Heart right ventricle (tissue), 16 donors: Measurements from ENCODE around the gene SCD5. TPM values are rescaled to one million over a fixed set of nuclear protein-coding genes. Genes with fewer than 3 reads are reported as not detected.

Experiments
- ATAC-seq, 8 donors: fragments of 200-7000 bp; cut with Tn5 transposase; one replicate each; pipeline ENCODE4 v1.9.1; 2020; ENCODE audit warnings: mild to moderate bottlenecking in 8 of 8, moderate library complexity in 8 of 8, moderate number of reproducible peaks in 1 of 8
- DNase-seq, 2 donors: peaks; one replicate each; pipeline ENCODE4 v3.0.0-alpha.2; 2020
- H3K27ac ChIP-seq, 10 donors: fragments of 200-600 bp; sonication (generic) in 2 of 10; one replicate each; pipeline versions ENCODE4 v1.5.0 to v1.8.0; 2020 to 2022; ENCODE audit warnings: mild to moderate bottlenecking in 3 of 10
- H3K27me3 ChIP-seq, 7 donors: fragments of 200-600 bp; one replicate each; pipeline ENCODE4 v1.8.0; 2021 to 2022; ENCODE audit warnings: mild to moderate bottlenecking in 2 of 7
- H3K36me3 ChIP-seq, 9 donors: fragments of 200-600 bp; sonication (generic) in 1 of 9; one replicate each; pipeline versions ENCODE4 v1.5.0 to v1.8.0; 2020 to 2022; ENCODE audit warnings: mild to moderate bottlenecking in 2 of 9
- H3K4me1 ChIP-seq, 9 donors: fragments of 200-600 bp; sonication (generic) in 1 of 9; one replicate each; pipeline versions ENCODE4 v1.5.0 to v1.8.0; 2020 to 2022; ENCODE audit warnings: mild to moderate bottlenecking in 4 of 9
- H3K4me3 ChIP-seq, 10 donors: fragments of 200-600 bp; sonication (generic) in 2 of 10; one replicate each; pipeline versions ENCODE4 v1.5.0 to v1.8.0; 2020 to 2022; ENCODE audit warnings: mild to moderate bottlenecking in 7 of 10, moderate library complexity in 2 of 10
- H3K9me3 ChIP-seq, 11 donors: fragments of 200-600 bp in 10 of 11; sonication (generic) in 2 of 11; one replicate each; pipeline versions ENCODE4 v1.5.0 to v1.8.0; 2013 to 2022; ENCODE audit warnings: mild to moderate bottlenecking in 2 of 11, control low read depth in 1 of 11, moderate library complexity in 1 of 11
- WGBS, 2 donors: extraction: QIAGEN DNeasy Blood & Tissue Kit; methylation state at CpG; one replicate each; pipeline ENCODE4 v1.1.7; 2013; ENCODE audit warnings: inconsistent platforms in 1 of 2; 5-methylcytosine and 5-hydroxymethylcytosine counted together
- intact Hi-C, 10 donors: fragments of 100-400 bp; cut with DNase I; formaldehyde crosslinking; loops; one replicate each; pipeline versions ENCODE4 v1.11.1 to v1.14.2; 2022
- polyA plus RNA-seq, 2 donors: library from polyadenylated mRNA; stranded (reverse); fragments of 200-250 nt; gene quantifications; one replicate each; pipeline ENCODE4 v1.2.3, GENCODE V29; 2013
- total RNA-seq, 10 donors: library from RNA; stranded (reverse); fragmentation: NEBNext Ultra II Directional in 3 of 10; extraction: Animal tissue kit (Norgen Biotek cat#: 25700) in 3 of 10; gene quantifications; one replicate each; pipeline versions ENCODE4 v1.2.1 to v1.2.4, GENCODE V29; 2021 to 2023
- TF ChIP-seq, protein P1 (sequence below), 9 donors: fragments of 200-600 bp; sonication (generic) in 2 of 9; IDR thresholded peaks; one replicate each; pipeline versions ENCODE4 v1.5.0 to v1.8.0; 2021 to 2022; ENCODE audit warnings: antibody characterized with exemption in 9 of 9, mild to moderate bottlenecking in 5 of 9, moderate library complexity in 1 of 9
- donor health status: Arrhythmogenic right ventricular cardiomyopathy.
- donor health status: ischemic (EF 13 %, LVEDD 7.1; RV severe dilation, severe dysfunction).
- donor health status: healthy with polysubstance abuse.
- donor health status: DM: no; HTN: yes; CAD: no.
- donor health status: DM: no; HTN: no; CAD: no.
- donor health status: ischemic (EF 25% LVEDD 6.9; RV normal size, moderate dysfunction).
- donor health status: ischemic (EF 25% LVEDD 5.7; RV mildly dilated, moderate dysfunction).
- donor health status: healthy.
- donor health status: DM: yes; HTN: yes; CAD: no.
- donor health status: Ischemic cardiomyopathy.
- donor health status: ischemic (EF 35%, LVEDD 5.7; RV mildly dilated, moderate dysfunction).
- donor health status: nonischemic (EF 11% LVEDD 7.7; RV severe dilation, severe dysfunction).
- donor health status: DM: yes; HTN: yes; CAD: no.
- donor health status: PGD.
- donor health status: ischemic (EF 29% LVEDD 5.4; RV normal size, mild dysfunction).
- donor health status: nonischemic (EF 23%, LVEDD 6.1; RV moderate dilation, normal function).

Gene SCD5
- total and polyA plus RNA-seq, 12 donors, result 1.7 to 6.7 (median 3.1) TPM

DNA sequence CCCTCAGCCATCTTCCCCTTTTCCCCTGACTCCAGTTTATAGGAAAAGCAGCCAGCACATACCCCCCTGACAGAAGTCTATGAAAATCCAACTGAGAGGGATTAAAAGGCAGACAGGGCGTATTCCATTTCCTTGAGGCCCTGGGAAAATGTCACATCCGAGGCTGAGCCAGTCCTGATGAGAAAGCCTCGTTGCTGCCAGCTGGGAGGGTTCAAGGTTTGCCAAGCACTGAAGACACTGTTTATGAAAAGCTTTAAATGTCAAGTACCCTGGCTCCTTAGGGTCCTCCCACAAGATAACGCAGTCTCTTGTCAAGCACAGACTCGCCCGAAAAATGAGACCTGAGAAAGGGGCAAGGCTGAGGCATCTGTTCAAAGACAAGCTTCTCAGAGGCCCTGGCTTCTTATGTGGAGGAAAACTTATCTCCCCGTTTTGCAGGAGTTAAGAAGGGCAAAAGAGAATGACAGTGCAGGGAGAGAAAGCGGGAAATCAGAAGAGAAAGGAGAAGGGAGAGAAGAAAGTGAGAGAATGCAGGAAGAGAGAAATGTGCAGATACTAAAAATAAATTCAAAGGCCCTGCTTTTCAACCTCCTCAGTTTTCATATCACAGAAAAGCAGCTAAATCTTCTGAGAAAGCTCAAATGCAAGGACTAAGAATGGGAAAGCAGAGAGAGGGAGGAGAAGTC lies 44.7 kb downstream of the SCD5 start:
- H3K4me3 ChIP-seq, result no peak overlapping the region
- H3K9me3 ChIP-seq, result no peaks in the 10 kb centered on the region
- H3K4me1 ChIP-seq, result peaks cover 0 to 32% (median 14%) of the 10 kb centered on the region in 9 donors
- 42 to 54% methylated on average over 8 of the region's 8 CpGs for WGBS, 2 donors
- H3K27me3 ChIP-seq, result no peaks in the 10 kb centered on the region
- intact Hi-C loops, result no loop called here
- H3K36me3 ChIP-seq, result no peaks in the 10 kb centered on the region
- TF ChIP-seq, protein P1, sequence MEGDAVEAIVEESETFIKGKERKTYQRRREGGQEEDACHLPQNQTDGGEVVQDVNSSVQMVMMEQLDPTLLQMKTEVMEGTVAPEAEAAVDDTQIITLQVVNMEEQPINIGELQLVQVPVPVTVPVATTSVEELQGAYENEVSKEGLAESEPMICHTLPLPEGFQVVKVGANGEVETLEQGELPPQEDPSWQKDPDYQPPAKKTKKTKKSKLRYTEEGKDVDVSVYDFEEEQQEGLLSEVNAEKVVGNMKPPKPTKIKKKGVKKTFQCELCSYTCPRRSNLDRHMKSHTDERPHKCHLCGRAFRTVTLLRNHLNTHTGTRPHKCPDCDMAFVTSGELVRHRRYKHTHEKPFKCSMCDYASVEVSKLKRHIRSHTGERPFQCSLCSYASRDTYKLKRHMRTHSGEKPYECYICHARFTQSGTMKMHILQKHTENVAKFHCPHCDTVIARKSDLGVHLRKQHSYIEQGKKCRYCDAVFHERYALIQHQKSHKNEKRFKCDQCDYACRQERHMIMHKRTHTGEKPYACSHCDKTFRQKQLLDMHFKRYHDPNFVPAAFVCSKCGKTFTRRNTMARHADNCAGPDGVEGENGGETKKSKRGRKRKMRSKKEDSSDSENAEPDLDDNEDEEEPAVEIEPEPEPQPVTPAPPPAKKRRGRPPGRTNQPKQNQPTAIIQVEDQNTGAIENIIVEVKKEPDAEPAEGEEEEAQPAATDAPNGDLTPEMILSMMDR (IDR thresholded peaks at IDR 0.05), result no peak
- peak; percentile 23 to 33 for DNase-seq
- peak; percentile 31 to 79 (median 51) for ATAC-seq
- H3K27ac ChIP-seq, result peak overlapping the region; percentile 23 to 78 (median 55)

DNA sequence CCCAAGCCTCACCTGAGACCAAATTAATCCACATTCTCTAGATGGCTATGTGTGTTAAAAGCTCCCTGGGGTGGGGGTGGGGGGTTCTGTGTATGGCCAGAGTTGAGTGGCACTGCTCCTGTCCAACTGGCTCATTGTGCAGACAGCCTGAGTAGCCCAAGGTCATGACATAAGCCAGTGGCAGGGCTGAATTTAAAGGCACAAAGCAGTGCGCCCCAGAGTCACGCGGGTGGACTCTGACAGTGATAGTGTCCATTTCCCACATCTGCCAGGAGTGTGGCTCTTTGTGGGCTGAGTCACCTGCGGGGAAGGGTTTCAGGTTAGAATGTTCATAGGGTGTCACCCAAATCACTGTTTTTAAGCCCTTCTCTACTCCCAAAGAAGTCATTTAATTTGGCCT lies 45.4 kb downstream of the SCD5 start:
- no peaks in the 10 kb centered on the region for H3K27me3 ChIP-seq
- 73 to 74% methylated on average over 4 of the region's 4 CpGs for WGBS, 2 donors
- no peaks in the 10 kb centered on the region for H3K9me3 ChIP-seq
- intact Hi-C loops, result no loop called here
- H3K27ac ChIP-seq, result peak overlapping the region in 8 of 10 donors; percentile 22 to 78 (median 55)
- H3K4me1 ChIP-seq, result peaks cover 0 to 32% (median 14%) of the 10 kb centered on the region in 9 donors
- no peaks in the 10 kb centered on the region for H3K36me3 ChIP-seq
- peak in 6 of 8 donors; percentile 47 to 72 (median 60) for ATAC-seq
- DNase-seq, result no peak
- H3K4me3 ChIP-seq, result no peak overlapping the region
- TF ChIP-seq, protein P1 (IDR thresholded peaks at IDR 0.05), result no peak

DNA sequence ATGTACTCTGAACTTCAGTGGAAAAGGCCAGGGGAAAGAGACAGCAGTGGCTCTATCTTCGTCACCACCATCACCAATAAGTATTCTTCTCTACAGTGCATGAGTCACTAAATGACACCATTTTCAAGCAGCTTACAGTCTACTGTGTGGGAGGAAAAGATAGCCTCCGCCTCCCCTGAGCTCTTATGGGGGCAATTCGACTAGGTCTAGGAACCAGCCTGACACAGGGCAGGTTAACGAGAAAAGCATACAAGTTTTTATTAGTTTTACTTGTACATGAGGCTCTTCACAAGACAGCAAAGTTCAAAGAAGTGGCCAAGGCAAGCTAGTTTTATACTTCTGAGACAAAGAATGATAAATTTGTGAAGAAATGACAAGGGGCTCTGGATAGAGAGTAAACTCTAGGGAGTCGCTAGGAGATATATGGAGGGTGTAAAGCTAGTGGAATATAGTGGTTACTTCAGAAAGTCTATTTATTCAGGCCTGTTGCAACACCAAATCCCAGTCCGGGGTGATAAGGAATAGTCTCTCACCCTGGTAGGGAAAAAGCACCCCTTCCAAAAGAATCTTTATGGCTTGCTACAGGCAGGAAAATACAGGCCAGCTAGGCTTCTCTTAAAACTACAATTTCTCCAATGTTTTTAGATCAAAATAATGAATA lies 49.7 kb downstream of the SCD5 start:
- 87 to 93% methylated on average over 6 of the region's 6 CpGs for WGBS, 2 donors
- no peak overlapping the region for H3K27ac ChIP-seq
- no peaks in the 10 kb centered on the region for H3K9me3 ChIP-seq
- H3K36me3 ChIP-seq, result no peaks in the 10 kb centered on the region
- no peak for ATAC-seq
- TF ChIP-seq, protein P1 (IDR thresholded peaks at IDR 0.05), result no peak
- peaks cover 0 to 20% (median 6%) of the 10 kb centered on the region in 9 donors for H3K4me1 ChIP-seq
- no peak overlapping the region for H3K4me3 ChIP-seq
- peaks cover 0 to 7% (median 0%) of the 10 kb centered on the region in 7 donors for H3K27me3 ChIP-seq
- no peak for DNase-seq
- intact Hi-C loops, result no loop called here

DNA sequence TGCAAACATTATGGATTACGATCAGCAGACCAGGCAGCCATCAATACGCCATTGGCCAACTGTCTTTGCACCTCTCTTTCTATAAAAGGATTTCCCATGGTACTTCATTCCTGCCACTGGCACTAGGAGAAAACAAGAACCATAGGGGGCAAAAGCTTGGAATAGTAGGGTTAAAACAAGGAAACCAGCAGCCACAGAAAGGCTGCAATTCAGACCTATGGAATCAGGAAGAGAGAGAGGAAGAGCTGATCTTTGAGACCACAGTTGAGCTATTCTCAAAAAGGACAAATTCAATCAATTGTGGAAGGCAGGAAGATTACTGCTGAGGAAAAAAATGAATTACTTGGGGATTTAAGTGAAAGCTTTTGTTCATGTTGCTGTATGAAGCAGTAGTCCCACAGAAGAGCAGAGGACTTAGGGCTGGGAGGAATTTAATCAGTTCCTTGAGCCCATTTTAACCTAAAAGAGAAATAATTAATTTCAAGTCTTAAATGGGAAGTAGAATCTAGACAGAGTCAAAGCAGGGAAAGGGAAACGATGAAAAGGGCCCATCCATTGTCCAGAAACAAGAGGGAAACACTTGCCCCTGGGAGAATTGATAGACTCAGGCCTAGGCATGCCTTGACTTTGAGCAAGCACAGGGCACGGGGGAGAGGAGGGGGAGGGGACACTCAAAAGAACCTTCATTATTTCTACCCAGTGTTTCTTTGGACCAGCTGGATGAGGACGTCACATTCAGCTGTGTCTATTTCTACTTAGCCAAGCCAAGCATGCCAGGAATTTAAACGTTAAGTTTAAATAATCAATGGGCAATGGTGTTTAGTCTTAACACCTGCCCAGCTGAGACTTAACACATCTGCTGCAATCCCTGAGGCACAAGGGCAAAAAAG lies 50.7 kb downstream of the SCD5 start:
- TF ChIP-seq, protein P1 (IDR thresholded peaks at IDR 0.05), result no peak
- Histone ChIP-seq H3K27me3 (peaks cover 0 to 7% (median 0%) of the 10 kb centered on the region in 7 donors), H3K27ac (no peak overlapping the region), H3K4me3 (no peak overlapping the region), H3K4me1 (peaks cover 0 to 10% (median 0%) of the 10 kb centered on the region in 9 donors), H3K9me3 (no peaks in the 10 kb centered on the region), H3K36me3 (no peaks in the 10 kb centered on the region)
- intact Hi-C loops, result no loop called here
- DNase-seq (no peak), ATAC-seq (no peak)
- 72 to 77% methylated on average over 6 of the region's 6 CpGs for WGBS, 2 donors
